22Rv1 (cell line): Measurements from ENCODE around the gene ANKRD33.

Experiments used
- H3K27ac ChIP-seq: fragments of 450-650 bp; 2 replicates; pipeline ENCODE4 v1.5.1; 2017
- CTCF ChIP-seq: fragments of 450-650 bp; IDR thresholded peaks from 2 replicates; pipeline ENCODE4 v1.5.1; 2017; ENCODE audit warnings: mild to moderate bottlenecking
- ZFX ChIP-seq: fragments of 450-650 bp; IDR thresholded peaks from 2 replicates; pipeline ENCODE4 v1.6.1; 2017; ENCODE audit warnings: antibody characterized with exemption, borderline replicate concordance

Gene ANKRD33

DNA sequence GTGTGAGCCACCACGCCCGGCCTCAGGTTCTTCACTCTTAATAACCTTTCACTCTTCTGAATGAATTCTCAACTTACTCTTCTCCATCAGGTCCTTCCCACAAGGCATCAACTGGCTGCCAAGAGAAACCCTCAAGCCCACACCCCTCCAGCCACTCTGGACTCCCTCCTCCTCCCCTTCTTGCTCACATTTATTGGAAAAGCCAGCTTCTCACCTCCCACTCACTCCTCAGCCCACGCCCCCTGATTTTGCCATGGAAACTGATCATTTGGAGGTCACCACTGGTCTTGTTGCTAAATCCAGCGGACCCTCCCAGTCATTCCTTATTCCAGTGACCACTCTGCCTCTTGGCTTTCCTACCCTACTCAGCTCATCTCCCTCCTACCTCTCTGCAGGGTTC lies 46.2 kb downstream of the ANKRD33 start:
- H3K27ac ChIP-seq: no peak overlapping the region
- TF ChIP-seq CTCF (no peak), ZFX (no peak)

- TF ChIP-seq CTCF (no peak), ZFX (no peak)
- H3K27ac ChIP-seq: no peak overlapping the region
Measured at GRCh38 chr12:51937926-51938325, 50.0 kb downstream of the ANKRD33 start.

- no peak overlapping the region for H3K27ac ChIP-seq
- no peak for TF ChIP-seq CTCF
- no peak for TF ChIP-seq ZFX
Measured at GRCh38 chr12:51938726-51939125, 50.8 kb downstream of the ANKRD33 start.

DNA sequence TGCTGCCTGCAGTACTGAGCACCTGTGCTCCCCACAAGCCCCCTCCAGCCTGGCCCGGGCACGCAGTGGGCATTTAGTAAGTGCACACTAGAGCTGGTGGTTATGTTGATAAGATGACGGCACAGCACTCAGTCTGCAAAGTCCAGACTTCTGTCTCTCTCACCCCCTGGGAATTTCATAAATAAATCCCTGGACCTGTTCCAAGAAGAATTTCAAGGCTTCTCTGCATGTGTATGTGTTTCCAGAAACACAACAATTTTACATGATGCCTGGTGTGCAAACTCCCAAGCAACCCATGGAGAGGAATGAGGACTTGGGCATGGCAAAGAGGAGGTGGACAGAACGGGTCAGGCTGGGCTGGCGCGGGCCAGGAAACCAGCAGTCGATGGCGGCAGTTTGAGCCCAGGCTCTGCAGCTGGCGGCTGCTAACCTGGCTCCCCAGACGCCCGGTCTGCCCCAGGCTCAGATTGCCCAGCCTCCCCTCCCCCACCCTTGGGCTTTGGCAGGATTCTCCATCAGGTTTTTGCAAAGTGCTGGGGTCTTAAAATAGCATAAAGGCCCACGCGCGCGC lies 53.2 kb downstream of the ANKRD33 start:
- TF ChIP-seq ZFX: no peak
- no peak overlapping the region for H3K27ac ChIP-seq
